Heart left ventricle (tissue), 16 donors: ENCODE results near the gene SSH2. TPM values are rescaled to one million over a fixed set of nuclear protein-coding genes. Genes with fewer than 3 reads are reported as not detected.
A peak's percentile ranks its signal among the peaks of the same experiment; 100 is the strongest.

Experiments used
- ATAC-seq, 4 donors: fragments of 200-7000 bp; cut with Tn5 transposase; one replicate each; pipeline ENCODE4 v1.9.1; 2020 to 2022; ENCODE audit warnings: moderate library complexity in 4 of 4, mild to moderate bottlenecking in 3 of 4, moderate number of reproducible peaks in 1 of 4
- DNase-seq, 5 donors: peaks; one replicate each; pipeline ENCODE4 v3.0.0-alpha.2; 2020
- H3K27ac ChIP-seq, 12 donors: fragments of 200-600 bp; sonication (generic) in 4 of 12; one replicate each; pipeline versions ENCODE4 v1.5.0 to v1.8.0; 2016 to 2022; ENCODE audit warnings: mild to moderate bottlenecking in 2 of 12
- H3K27me3 ChIP-seq, 9 donors: fragments of 200-600 bp; sonication (generic) in 2 of 9; one replicate each; pipeline versions ENCODE4 v1.5.1 to v1.8.0; 2016 to 2022; ENCODE audit warnings: mild to moderate bottlenecking in 3 of 9
- H3K36me3 ChIP-seq, 9 donors: fragments of 200-600 bp; sonication (generic) in 2 of 9; one replicate each; pipeline versions ENCODE4 v1.5.0 to v1.8.0; 2018 to 2022; ENCODE audit warnings: mild to moderate bottlenecking in 2 of 9
- H3K4me1 ChIP-seq, 12 donors: fragments of 200-600 bp; sonication (generic) in 4 of 12; one replicate each; pipeline versions ENCODE4 v1.5.0 to v1.8.0; 2016 to 2022; ENCODE audit warnings: mild to moderate bottlenecking in 3 of 12
- H3K4me3 ChIP-seq, 12 donors: fragments of 200-600 bp; sonication (generic) in 4 of 12; one replicate each; pipeline versions ENCODE4 v1.5.0 to v1.8.0; 2017 to 2022; ENCODE audit warnings: mild to moderate bottlenecking in 9 of 12, moderate library complexity in 4 of 12
- H3K9me3 ChIP-seq, 12 donors: fragments of 200-600 bp; sonication (generic) in 4 of 12; one replicate each; pipeline versions ENCODE4 v1.5.0 to v1.8.0; 2016 to 2022; ENCODE audit warnings: mild to moderate bottlenecking in 1 of 12
- CTCF ChIP-seq, 12 donors: fragments of 200-600 bp; sonication (generic) in 4 of 12; IDR thresholded peaks; one replicate each; pipeline versions ENCODE4 v1.5.0 to v1.8.0; 2018 to 2022; ENCODE audit warnings: antibody characterized with exemption in 12 of 12, mild to moderate bottlenecking in 5 of 12
- POLR2A ChIP-seq, 2 donors: fragments of 450-650 bp; IDR thresholded peaks; one replicate each; pipeline ENCODE4 v1.6.1; 2017; ENCODE audit warnings: antibody characterized with exemption in 2 of 2, mild to moderate bottlenecking in 2 of 2, moderate library complexity in 2 of 2
- WGBS, 4 donors: extraction: QIAGEN DNeasy Blood & Tissue Kit in 2 of 4; methylation state at CpG; one replicate each; pipeline versions ENCODE4 v1.1.5 to v1.1.7; 2013 to 2018; 5-methylcytosine and 5-hydroxymethylcytosine counted together
- intact Hi-C, 10 donors: fragments of 100-400 bp; cut with DNase I; formaldehyde crosslinking; loops; one replicate each; pipeline versions ENCODE4 v1.11.1 to v1.14.2; 2022
- polyA plus RNA-seq, 2 donors: library from polyadenylated mRNA; stranded (reverse); fragments of 200-250 nt; gene quantifications; one replicate each; pipeline ENCODE4 v1.2.3, GENCODE V29; 2013
- total RNA-seq, 9 donors: library from RNA; depleted of rRNA in 2 of 9; stranded (reverse); fragments of >200 nt in 2 of 9; fragmentation: NEBNext Ultra II Directional in 3 of 9; extraction: Animal tissue kit (Norgen Biotek cat#: 25700) in 3 of 9; gene quantifications; one replicate each; pipeline versions ENCODE4 v1.1.0 to v1.2.4, GENCODE V29; 2016 to 2023
- donor health status: ischemic (EF 13 %, LVEDD 7.1; RV severe dilation, severe dysfunction).
- donor health status: healthy with polysubstance abuse.
- donor health status: DM: no; HTN: yes; CAD: no.
- donor health status: DM: no; HTN: no; CAD: no.
- donor health status: ischemic (EF 25% LVEDD 6.9; RV normal size, moderate dysfunction).
- donor health status: ischemic (EF 25% LVEDD 5.7; RV mildly dilated, moderate dysfunction).
- donor health status: healthy.
- donor health status: DM: yes; HTN: yes; CAD: no.
- donor health status: ischemic (EF 35%, LVEDD 5.7; RV mildly dilated, moderate dysfunction).
- donor health status: nonischemic (EF 11% LVEDD 7.7; RV severe dilation, severe dysfunction).
- donor health status: DM: yes; HTN: yes; CAD: no.
- donor health status: PGD.
- donor health status: ischemic (EF 29% LVEDD 5.4; RV normal size, mild dysfunction).
- donor health status: nonischemic (EF 23%, LVEDD 6.1; RV moderate dilation, normal function).

The SSH2 gene
- total and polyA plus RNA-seq, 11 donors: 20.8 to 46.7 (median 36.6) TPM

GRCh38 chr17:29579866-29580771 lies 349.9 kb downstream of the SSH2 start:
- H3K9me3 ChIP-seq: no peaks in the 10 kb centered on the region
- no peak overlapping the region for H3K4me3 ChIP-seq
- WGBS, 4 donors: 60 to 66% (median 63%) methylated on average over 13 to 15 of the region's 15 CpGs
- intact Hi-C loops: loop anchor here in 6 of 10 donors (2.0 to 10.0 kb wide), 9 partner anchors 31 to 515 kb away; partner anchors contain the start of genes CORO6 (in 1 of the 6) and SSH2 (in 1 of the 6)
- TF ChIP-seq CTCF (IDR thresholded peaks at IDR 0.05): peak; percentile 80 to 95 (median 90)
- no peak for TF ChIP-seq POLR2A (IDR thresholded peaks at IDR 0.05)
- peak; percentile 79 to 90 (median 85) for DNase-seq
- H3K36me3 ChIP-seq: peaks cover 0 to 81% (median 72%) of the 10 kb centered on the region in 9 donors
- peak; percentile 59 to 80 (median 74) for ATAC-seq
- H3K27me3 ChIP-seq: no peaks in the 10 kb centered on the region
- peak overlapping the region in 1 of 12 donors; percentile 5 for H3K27ac ChIP-seq
- peaks cover 0 to 43% (median 23%) of the 10 kb centered on the region in 12 donors for H3K4me1 ChIP-seq

- 89 to 95% (median 92%) methylated on average over 13 to 14 of the region's 14 CpGs for WGBS, 4 donors
- DNase-seq (peak in 3 of 5 donors; percentile 4 to 29 (median 18)), ATAC-seq (no peak)
- no peak overlapping the region for H3K27ac ChIP-seq
- H3K4me1 ChIP-seq: peaks cover 0 to 30% (median 11%) of the 10 kb centered on the region in 12 donors
- peaks cover 0 to 94% (median 84%) of the 10 kb centered on the region in 9 donors for H3K36me3 ChIP-seq
- H3K9me3 ChIP-seq: no peaks in the 10 kb centered on the region
- H3K4me3 ChIP-seq: no peak overlapping the region
- H3K27me3 ChIP-seq: no peaks in the 10 kb centered on the region
- intact Hi-C loops: loop anchor here in 3 of 10 donors (2.0 to 10.0 kb wide), 3 partner anchors 32 to 516 kb away; no protein-coding TSS in a partner anchor
- TF ChIP-seq CTCF (IDR thresholded peaks at IDR 0.05): no peak
- TF ChIP-seq POLR2A (IDR thresholded peaks at IDR 0.05): no peak
Observed at GRCh38 chr17:29578626-29579485, 351.2 kb downstream of the SSH2 start.

GRCh38 chr17:29577385-29578211 lies 352.4 kb downstream of the SSH2 start:
- TF ChIP-seq POLR2A (IDR thresholded peaks at IDR 0.05): no peak
- no peak for TF ChIP-seq CTCF (IDR thresholded peaks at IDR 0.05)
- Histone ChIP-seq H3K4me3 (no peak overlapping the region), H3K9me3 (no peaks in the 10 kb centered on the region), H3K27me3 (no peaks in the 10 kb centered on the region), H3K4me1 (peaks cover 0 to 30% (median 13%) of the 10 kb centered on the region in 12 donors), H3K36me3 (peaks cover 0 to 91% (median 85%) of the 10 kb centered on the region in 9 donors), H3K27ac (peak overlapping the region in 1 of 12 donors; percentile 54)
- DNase-seq (peak in 4 of 5 donors; percentile 21 to 53 (median 26)), ATAC-seq (peak in 1 of 4 donors; percentile 2)
- 73 to 85% (median 77%) methylated on average over 13 to 22 of the region's 22 CpGs for WGBS, 4 donors
- intact Hi-C loops: loop anchor here in 3 of 10 donors (2.0 to 10.0 kb wide), 3 partner anchors 33 to 517 kb away; no protein-coding TSS in a partner anchor
